ENCODE data around the gene SLC4A1AP.

GRCh38 chr2:27729614-27730013 lies 65.9 kb downstream of the SLC4A1AP start:
- TF ChIP-seq, protein P1, sequence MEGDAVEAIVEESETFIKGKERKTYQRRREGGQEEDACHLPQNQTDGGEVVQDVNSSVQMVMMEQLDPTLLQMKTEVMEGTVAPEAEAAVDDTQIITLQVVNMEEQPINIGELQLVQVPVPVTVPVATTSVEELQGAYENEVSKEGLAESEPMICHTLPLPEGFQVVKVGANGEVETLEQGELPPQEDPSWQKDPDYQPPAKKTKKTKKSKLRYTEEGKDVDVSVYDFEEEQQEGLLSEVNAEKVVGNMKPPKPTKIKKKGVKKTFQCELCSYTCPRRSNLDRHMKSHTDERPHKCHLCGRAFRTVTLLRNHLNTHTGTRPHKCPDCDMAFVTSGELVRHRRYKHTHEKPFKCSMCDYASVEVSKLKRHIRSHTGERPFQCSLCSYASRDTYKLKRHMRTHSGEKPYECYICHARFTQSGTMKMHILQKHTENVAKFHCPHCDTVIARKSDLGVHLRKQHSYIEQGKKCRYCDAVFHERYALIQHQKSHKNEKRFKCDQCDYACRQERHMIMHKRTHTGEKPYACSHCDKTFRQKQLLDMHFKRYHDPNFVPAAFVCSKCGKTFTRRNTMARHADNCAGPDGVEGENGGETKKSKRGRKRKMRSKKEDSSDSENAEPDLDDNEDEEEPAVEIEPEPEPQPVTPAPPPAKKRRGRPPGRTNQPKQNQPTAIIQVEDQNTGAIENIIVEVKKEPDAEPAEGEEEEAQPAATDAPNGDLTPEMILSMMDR (IDR thresholded peaks at IDR 0.05) = no peak
- no peak for TF ChIP-seq POLR2A (IDR thresholded peaks at IDR 0.05)

Data from right lobe of liver (tissue), 4 donors.